ENCODE data around the gene BRCC3.
A peak's percentile ranks its signal among the peaks of the same experiment; 100 is the strongest.

BRCC3 gene
- long read RNA-seq, transcript BRCC3-201 (11 exons, 2,496 nt): minor isoform, 6 of 103 reads
- long read RNA-seq, transcript BRCC3-208 (10 exons, 2,694 nt): major isoform, 54 of 103 reads
- long read RNA-seq, partial matches to known transcripts: 11 of 103 reads
- long read RNA-seq, other reads (novel, unspliced or antisense): 32 of 103 reads

DNA sequence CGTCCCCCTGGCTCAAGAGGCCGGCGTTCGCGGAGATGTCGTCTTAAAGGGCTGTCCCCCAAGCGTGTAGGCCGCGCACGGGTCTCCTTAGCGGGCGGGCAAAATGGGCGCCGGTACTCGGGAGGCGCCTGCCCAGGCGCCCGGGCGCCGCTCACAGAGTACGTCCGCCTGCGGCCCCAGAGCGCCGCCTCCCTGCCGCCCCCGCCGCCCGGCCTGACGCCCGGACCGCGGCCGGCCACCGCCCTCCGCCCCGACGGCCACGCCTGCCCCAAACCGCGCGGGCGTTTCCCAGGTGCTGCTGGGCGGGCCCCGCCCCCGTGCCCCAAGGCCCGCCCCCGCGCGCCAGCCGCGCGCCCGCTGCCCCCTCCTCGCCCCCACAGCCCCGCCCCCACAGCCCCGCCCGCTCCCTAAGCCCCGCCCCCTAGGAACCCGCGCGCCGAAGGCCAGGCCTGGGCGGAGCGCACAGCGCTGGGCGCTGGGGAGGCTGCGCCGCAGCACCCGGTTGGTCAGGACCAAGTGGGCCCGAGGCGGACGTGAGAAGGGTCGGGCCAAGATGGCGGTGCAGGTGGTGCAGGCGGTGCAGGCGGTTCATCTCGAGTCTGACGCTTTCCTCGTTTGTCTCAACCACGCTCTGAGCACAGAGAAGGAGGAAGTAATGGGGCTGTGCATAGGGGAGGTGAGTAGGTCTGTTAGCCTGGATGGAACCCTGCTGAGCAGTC is at the start of gene BRCC3, which contains the start of the genes CMC4 and MTCP1:
TSS of gene BRCC3 (plus strand) at position 534 of the 719 bp plus-strand sequence. CDS start at position 554, 20 bp downstream.
TSS of gene CMC4 (minus strand) at position 162 of the 719 bp plus-strand sequence. CDS start 7,113 bp downstream, outside the sequence.
TSS of gene MTCP1 (minus strand) at position 162 of the 719 bp plus-strand sequence. CDS start 5,126 bp downstream, outside the sequence.
- Histone ChIP-seq H3K27me3 (ENCODE audit: insufficient read depth, poor library complexity, severe bottlenecking) (no peaks in the 10 kb centered on the region), H3K27ac (replicated peaks) (peak within 1 kb of the TSS; percentile 90), H3K4me3 (replicated peaks; ENCODE audit: insufficient read depth, low read length) (peak within 1 kb of the TSS; percentile 64)
- TF ChIP-seq POLR2AphosphoS5 (IDR thresholded peaks at IDR 0.05; ENCODE audit: low read depth) (peak; percentile 75), GABPA (IDR thresholded peaks at IDR 0.05; ENCODE audit: low read depth) (no peak)
- TF ChIP-seq, protein P1, sequence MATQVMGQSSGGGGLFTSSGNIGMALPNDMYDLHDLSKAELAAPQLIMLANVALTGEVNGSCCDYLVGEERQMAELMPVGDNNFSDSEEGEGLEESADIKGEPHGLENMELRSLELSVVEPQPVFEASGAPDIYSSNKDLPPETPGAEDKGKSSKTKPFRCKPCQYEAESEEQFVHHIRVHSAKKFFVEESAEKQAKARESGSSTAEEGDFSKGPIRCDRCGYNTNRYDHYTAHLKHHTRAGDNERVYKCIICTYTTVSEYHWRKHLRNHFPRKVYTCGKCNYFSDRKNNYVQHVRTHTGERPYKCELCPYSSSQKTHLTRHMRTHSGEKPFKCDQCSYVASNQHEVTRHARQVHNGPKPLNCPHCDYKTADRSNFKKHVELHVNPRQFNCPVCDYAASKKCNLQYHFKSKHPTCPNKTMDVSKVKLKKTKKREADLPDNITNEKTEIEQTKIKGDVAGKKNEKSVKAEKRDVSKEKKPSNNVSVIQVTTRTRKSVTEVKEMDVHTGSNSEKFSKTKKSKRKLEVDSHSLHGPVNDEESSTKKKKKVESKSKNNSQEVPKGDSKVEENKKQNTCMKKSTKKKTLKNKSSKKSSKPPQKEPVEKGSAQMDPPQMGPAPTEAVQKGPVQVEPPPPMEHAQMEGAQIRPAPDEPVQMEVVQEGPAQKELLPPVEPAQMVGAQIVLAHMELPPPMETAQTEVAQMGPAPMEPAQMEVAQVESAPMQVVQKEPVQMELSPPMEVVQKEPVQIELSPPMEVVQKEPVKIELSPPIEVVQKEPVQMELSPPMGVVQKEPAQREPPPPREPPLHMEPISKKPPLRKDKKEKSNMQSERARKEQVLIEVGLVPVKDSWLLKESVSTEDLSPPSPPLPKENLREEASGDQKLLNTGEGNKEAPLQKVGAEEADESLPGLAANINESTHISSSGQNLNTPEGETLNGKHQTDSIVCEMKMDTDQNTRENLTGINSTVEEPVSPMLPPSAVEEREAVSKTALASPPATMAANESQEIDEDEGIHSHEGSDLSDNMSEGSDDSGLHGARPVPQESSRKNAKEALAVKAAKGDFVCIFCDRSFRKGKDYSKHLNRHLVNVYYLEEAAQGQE (IDR thresholded peaks at IDR 0.05; ENCODE audit: insufficient replicate concordance, low read depth): peak; percentile 23
- TF ChIP-seq, protein P2, sequence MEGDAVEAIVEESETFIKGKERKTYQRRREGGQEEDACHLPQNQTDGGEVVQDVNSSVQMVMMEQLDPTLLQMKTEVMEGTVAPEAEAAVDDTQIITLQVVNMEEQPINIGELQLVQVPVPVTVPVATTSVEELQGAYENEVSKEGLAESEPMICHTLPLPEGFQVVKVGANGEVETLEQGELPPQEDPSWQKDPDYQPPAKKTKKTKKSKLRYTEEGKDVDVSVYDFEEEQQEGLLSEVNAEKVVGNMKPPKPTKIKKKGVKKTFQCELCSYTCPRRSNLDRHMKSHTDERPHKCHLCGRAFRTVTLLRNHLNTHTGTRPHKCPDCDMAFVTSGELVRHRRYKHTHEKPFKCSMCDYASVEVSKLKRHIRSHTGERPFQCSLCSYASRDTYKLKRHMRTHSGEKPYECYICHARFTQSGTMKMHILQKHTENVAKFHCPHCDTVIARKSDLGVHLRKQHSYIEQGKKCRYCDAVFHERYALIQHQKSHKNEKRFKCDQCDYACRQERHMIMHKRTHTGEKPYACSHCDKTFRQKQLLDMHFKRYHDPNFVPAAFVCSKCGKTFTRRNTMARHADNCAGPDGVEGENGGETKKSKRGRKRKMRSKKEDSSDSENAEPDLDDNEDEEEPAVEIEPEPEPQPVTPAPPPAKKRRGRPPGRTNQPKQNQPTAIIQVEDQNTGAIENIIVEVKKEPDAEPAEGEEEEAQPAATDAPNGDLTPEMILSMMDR (IDR thresholded peaks at IDR 0.05; ENCODE audit: insufficient read depth, low read length): no peak
- peak; percentile 74 to 80 for DNase-seq (ENCODE audit: low read depth in 1 of 2, low spot score in 1 of 2)

DNA sequence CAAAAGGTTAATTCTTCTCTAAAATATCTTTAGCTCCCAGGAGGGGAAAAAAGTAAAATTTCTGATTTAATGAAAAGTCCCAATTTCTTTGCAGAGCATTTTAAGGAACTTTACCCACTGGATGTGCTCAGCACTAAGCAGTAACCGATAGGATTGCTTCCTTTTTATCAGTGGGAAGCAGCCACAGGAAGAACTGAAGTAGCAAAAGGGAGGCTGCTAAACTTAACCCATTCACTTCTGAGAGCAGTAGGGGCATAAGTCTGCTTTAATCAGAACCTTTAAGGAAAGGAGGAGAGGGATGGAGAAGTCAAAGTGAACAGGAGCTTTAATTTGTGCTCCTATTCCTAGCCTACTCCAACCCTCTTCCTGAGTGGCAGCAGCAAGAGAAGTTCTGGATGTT is 48.7 kb upstream of the BRCC3 start, which contains the start of gene F8:
TSS of gene F8 (minus strand) at position 139 of the 400 bp plus-strand sequence. CDS start 171 bp downstream, outside the sequence.
- H3K4me3 ChIP-seq (replicated peaks; ENCODE audit: insufficient read depth, low read length): no peak within 1 kb of the TSS
- no peaks in the 10 kb centered on the region for H3K27me3 ChIP-seq (ENCODE audit: insufficient read depth, poor library complexity, severe bottlenecking)
- TF ChIP-seq, protein P2 (IDR thresholded peaks at IDR 0.05; ENCODE audit: insufficient read depth, low read length): no peak
- no peak for TF ChIP-seq POLR2AphosphoS5 (IDR thresholded peaks at IDR 0.05; ENCODE audit: low read depth)
- TF ChIP-seq, protein P1 (IDR thresholded peaks at IDR 0.05; ENCODE audit: insufficient replicate concordance, low read depth): no peak
- TF ChIP-seq SPI1 (IDR thresholded peaks at IDR 0.05; ENCODE audit: borderline replicate concordance, low read depth): no peak
- H3K27ac ChIP-seq (replicated peaks): no peak within 1 kb of the TSS
- DNase-seq (ENCODE audit: low read depth in 1 of 2, low spot score in 1 of 2): no peak

DNA sequence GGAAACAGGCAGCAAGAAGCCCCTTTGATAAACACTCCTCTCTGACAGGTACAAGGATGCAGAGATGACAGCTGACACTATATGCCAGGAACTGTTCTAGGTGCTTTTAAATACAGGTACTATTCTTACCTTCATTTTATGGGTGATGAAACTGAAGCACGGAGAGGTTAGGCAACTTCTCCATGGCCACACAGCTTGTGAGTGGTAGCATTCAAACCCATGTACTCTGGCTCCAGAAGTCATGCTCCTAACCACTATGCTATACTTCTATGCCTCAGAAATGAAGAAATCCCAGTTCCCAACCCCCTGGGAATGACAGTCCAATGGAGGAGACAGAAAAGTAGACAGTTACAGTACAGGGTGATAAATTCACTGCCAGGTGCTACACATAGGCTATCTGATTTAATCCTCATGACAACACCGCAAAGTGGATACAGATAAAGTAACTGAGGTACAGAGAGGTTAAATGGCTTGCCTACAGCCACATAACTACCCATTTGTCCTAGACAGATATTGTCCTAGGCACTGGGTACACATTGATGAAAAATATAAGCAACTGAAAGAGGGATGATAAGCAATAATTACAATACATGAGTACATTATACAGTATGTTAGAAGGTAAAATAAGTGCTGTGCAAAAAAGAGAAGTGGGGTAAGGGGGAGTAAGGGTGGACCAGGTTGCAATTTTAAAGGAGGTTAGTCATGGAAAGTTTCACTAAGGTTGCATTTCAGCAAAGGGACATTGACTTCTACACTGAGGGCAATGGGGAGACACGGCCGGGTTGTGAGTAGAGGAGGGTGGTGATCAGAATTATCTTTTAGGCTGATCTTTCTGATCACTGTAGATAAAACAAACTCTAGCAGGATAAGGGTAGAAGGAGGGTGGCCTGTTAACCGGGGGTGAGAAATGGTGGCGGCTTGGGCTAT is 47.1 kb upstream of the BRCC3 start:
- no peak overlapping the region for H3K4me3 ChIP-seq (replicated peaks; ENCODE audit: insufficient read depth, low read length)
- no peak for DNase-seq (ENCODE audit: low read depth in 1 of 2, low spot score in 1 of 2)
- H3K27ac ChIP-seq (replicated peaks): no peak overlapping the region
- H3K27me3 ChIP-seq (ENCODE audit: insufficient read depth, poor library complexity, severe bottlenecking): no peaks in the 10 kb centered on the region
- peak; percentile 77 for TF ChIP-seq SPI1 (IDR thresholded peaks at IDR 0.05; ENCODE audit: borderline replicate concordance, low read depth)
- TF ChIP-seq, protein P1 (IDR thresholded peaks at IDR 0.05; ENCODE audit: insufficient replicate concordance, low read depth): no peak
- no peak for TF ChIP-seq GABPA (IDR thresholded peaks at IDR 0.05; ENCODE audit: low read depth)
- TF ChIP-seq, protein P2 (IDR thresholded peaks at IDR 0.05; ENCODE audit: insufficient read depth, low read length): no peak

Data from HL-60 (cell line).